ENCODE data around the gene PGM5. TPM values are rescaled to one million over a fixed set of nuclear protein-coding genes. Genes with fewer than 3 reads are reported as not detected.

The PGM5 gene
- total and polyA plus RNA-seq, 4 donors = 4.3 to 51.7 (median 12.0) TPM

DNA sequence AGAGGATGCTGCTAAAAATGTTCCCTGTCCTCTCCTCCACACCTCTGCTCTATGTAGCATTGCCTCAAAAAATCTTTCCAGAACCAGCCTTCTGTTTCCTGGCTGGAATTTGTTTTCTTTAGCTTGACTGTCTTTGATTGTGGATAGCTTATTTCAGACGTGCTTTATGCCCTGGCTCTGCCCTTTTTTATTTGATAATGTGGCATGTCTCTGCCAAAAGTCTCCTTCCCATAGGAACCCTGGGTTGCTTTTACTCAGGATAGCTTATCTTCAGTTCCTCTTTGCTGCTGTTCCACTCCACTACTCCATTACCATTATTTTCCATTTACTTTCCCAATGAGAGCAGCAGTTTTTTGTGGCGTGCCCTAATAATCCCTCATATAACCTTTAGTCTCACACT is 185.2 kb downstream of the PGM5 start:
- H3K4me3 ChIP-seq = no peak overlapping the region
- H3K9me3 ChIP-seq (ENCODE audit: control insufficient read depth in 4 of 4, insufficient read depth in 3 of 4, low read length in 3 of 4) = peaks cover 0 to 4% (median 0%) of the 10 kb centered on the region in 4 donors
- no peaks in the 10 kb centered on the region for H3K36me3 ChIP-seq (ENCODE audit: control insufficient read depth in 4 of 4, insufficient read depth in 4 of 4, low read length in 4 of 4)
- TF ChIP-seq CTCF (IDR thresholded peaks at IDR 0.05; ENCODE audit: control extremely low read depth, extremely low read depth) = no peak
- H3K27me3 ChIP-seq (ENCODE audit: control insufficient read depth in 3 of 3, insufficient read depth in 3 of 3, low read length in 2 of 3) = no peaks in the 10 kb centered on the region
- H3K27ac ChIP-seq (ENCODE audit: low read depth in 1 of 2, low read length in 1 of 2) = no peak overlapping the region
- WGBS, 2 donors = 50 to 68% methylated on average over 2 of the region's 2 CpGs
- no peak overlapping the region for H3K9ac ChIP-seq (ENCODE audit: insufficient read depth in 1 of 2, low read length in 2 of 2)
- peak in 1 of 3 donors; percentile 26 for DNase-seq
- peaks cover 3 to 33% (median 14%) of the 10 kb centered on the region in 5 donors for H3K4me1 ChIP-seq (ENCODE audit: control insufficient read depth in 5 of 5, insufficient read depth in 5 of 5, low read length in 5 of 5)
- no peak for ATAC-seq (ENCODE audit: insufficient read depth, low FRiP score)

- no peaks in the 10 kb centered on the region for H3K27me3 ChIP-seq (ENCODE audit: control insufficient read depth in 3 of 3, insufficient read depth in 3 of 3, low read length in 2 of 3)
- H3K27ac ChIP-seq (ENCODE audit: low read depth in 1 of 2, low read length in 1 of 2) = no peak overlapping the region
- no peak for TF ChIP-seq CTCF (IDR thresholded peaks at IDR 0.05; ENCODE audit: control extremely low read depth, extremely low read depth)
- WGBS, 2 donors = 86 to 93% methylated on average over 3 of the region's 3 CpGs
- no peak overlapping the region for H3K4me3 ChIP-seq
- peaks cover 0 to 3% (median 0%) of the 10 kb centered on the region in 4 donors for H3K9me3 ChIP-seq (ENCODE audit: control insufficient read depth in 4 of 4, insufficient read depth in 3 of 4, low read length in 3 of 4)
- peaks cover 0 to 16% (median 9%) of the 10 kb centered on the region in 5 donors for H3K4me1 ChIP-seq (ENCODE audit: control insufficient read depth in 5 of 5, insufficient read depth in 5 of 5, low read length in 5 of 5)
- H3K9ac ChIP-seq (ENCODE audit: insufficient read depth in 1 of 2, low read length in 2 of 2) = no peak overlapping the region
- H3K36me3 ChIP-seq (ENCODE audit: control insufficient read depth in 4 of 4, insufficient read depth in 4 of 4, low read length in 4 of 4) = no peaks in the 10 kb centered on the region
- no peak for ATAC-seq (ENCODE audit: insufficient read depth, low FRiP score)
- DNase-seq = no peak
Observed at GRCh38 chr9:68545033-68545705, 188.8 kb downstream of the PGM5 start.

DNA sequence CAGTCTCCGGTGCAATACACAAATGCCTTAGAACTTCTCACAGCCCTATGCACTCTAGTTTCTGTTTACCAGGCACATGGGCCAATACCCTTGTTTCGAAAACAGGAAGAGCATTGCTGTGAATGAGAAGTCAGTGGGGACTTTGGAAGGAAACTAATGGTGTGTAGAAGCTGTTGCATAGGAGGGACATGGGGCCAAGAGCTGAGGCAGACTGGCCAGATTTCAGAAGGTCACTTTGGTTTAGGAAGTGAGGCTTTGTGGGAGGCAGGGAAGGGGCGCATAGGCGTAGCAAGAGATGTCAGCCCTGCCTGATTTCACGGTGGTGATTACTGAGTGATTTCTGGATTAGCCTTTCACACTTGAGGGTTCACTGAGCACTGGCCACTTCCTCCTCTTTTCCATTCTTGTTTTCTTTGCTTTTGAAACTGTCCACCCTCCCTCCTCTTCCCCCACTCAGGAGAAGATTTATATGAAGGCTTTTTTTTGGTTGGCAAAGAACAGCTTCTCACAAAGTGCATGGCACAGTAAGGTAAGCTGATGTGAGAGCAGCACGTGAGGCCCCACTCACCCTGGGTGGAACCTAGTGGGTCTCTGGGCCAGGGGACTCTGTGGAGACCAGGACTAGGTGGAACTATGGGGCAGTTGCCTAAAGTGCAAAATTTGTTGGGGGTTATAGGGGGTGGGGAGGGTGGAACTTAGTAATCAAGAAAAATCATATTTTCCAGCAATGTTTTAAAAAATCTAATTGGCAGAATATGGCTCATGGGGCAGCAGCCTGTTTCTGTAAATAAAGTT is 190.4 kb downstream of the PGM5 start:
- H3K4me1 ChIP-seq (ENCODE audit: control insufficient read depth in 5 of 5, insufficient read depth in 5 of 5, low read length in 5 of 5) = peaks cover 0 to 6% (median 3%) of the 10 kb centered on the region in 5 donors
- peak; percentile 58 for ATAC-seq (ENCODE audit: insufficient read depth, low FRiP score)
- no peaks in the 10 kb centered on the region for H3K27me3 ChIP-seq (ENCODE audit: control insufficient read depth in 3 of 3, insufficient read depth in 3 of 3, low read length in 2 of 3)
- H3K36me3 ChIP-seq (ENCODE audit: control insufficient read depth in 4 of 4, insufficient read depth in 4 of 4, low read length in 4 of 4) = no peaks in the 10 kb centered on the region
- H3K9me3 ChIP-seq (ENCODE audit: control insufficient read depth in 4 of 4, insufficient read depth in 3 of 4, low read length in 3 of 4) = no peaks in the 10 kb centered on the region
- no peak overlapping the region for H3K9ac ChIP-seq (ENCODE audit: insufficient read depth in 1 of 2, low read length in 2 of 2)
- no peak overlapping the region for H3K4me3 ChIP-seq
- H3K27ac ChIP-seq (ENCODE audit: low read depth in 1 of 2, low read length in 1 of 2) = peak overlapping the region in 1 of 2 donors; percentile 86
- DNase-seq = peak in 2 of 3 donors; percentile 41 to 54
- TF ChIP-seq CTCF (IDR thresholded peaks at IDR 0.05; ENCODE audit: control extremely low read depth, extremely low read depth) = no peak
- 28 to 53% methylated on average over 6 of the region's 6 CpGs for WGBS, 2 donors

Data from lung (tissue), 12 donors.